HL-60 (cell line): ENCODE data around the gene KRTAP4-12.
"Not testable (repeated sequence)": the region's sequence is repeated elsewhere in the genome, so short reads cannot be mapped to it uniquely, and the experiment has no call there.

ENCODE experiments used
- CTCF ChIP-seq: IDR thresholded peaks from one replicate; pipeline ENCODE4 v1.5.1; 2011; ENCODE audit warnings: low read length, control low read depth, inconsistent platforms; ENCODE audit not compliant: insufficient read depth
- GABPA ChIP-seq: IDR thresholded peaks from 2 replicates; pipeline ENCODE4 v1.6.1; 2012; ENCODE audit warnings: low read depth
- POLR2AphosphoS5 ChIP-seq: IDR thresholded peaks from 2 replicates; pipeline ENCODE4 v1.6.1; 2012; ENCODE audit warnings: low read depth
- REST ChIP-seq: IDR thresholded peaks from 2 replicates; pipeline ENCODE4 v1.6.1; 2012; ENCODE audit warnings: low read depth; ENCODE audit not compliant: insufficient replicate concordance
- SPI1 ChIP-seq: IDR thresholded peaks from 2 replicates; pipeline ENCODE4 v1.6.1; 2012; ENCODE audit warnings: low read depth, mild to moderate bottlenecking, borderline replicate concordance

- not testable (repeated sequence) for TF ChIP-seq SPI1, CTCF, GABPA, POLR2AphosphoS5, REST
These were observed 39.7 kb downstream of the KRTAP4-12 start, which contains the start of gene KRTAP4-7 for GRCh38 chr17:41084100-41084856.
